Fibroblast of villous mesenchyme (primary cell): ENCODE results near the gene ZMYND10. TPM values are rescaled to one million over a fixed set of nuclear protein-coding genes. Genes with fewer than 3 reads are reported as not detected.

Experiments
- DNase-seq: peaks from one replicate; pipeline ENCODE4 v3.0.0-alpha.2; 2010; ENCODE audit warnings: low read depth
- H3K4me3 ChIP-seq: 2 replicates; pipeline ENCODE4 v1.5.1; 2011; ENCODE audit warnings: low read depth, mild to moderate bottlenecking, low read length
- total RNA-seq: library from RNA; depleted of rRNA; stranded (reverse); fragments of >200 nt; gene quantifications from 2 replicates; pipeline ENCODE4 v1.2.3, GENCODE V29; 2012
- TF ChIP-seq, protein P1 (sequence below): IDR thresholded peaks from 2 replicates; pipeline ENCODE4 v1.5.1; 2012; ENCODE audit warnings: low read depth, mild to moderate bottlenecking, low read length; ENCODE audit not compliant: insufficient read depth

Gene ZMYND10
- total RNA-seq, 1 donor: 1.3 TPM

DNA sequence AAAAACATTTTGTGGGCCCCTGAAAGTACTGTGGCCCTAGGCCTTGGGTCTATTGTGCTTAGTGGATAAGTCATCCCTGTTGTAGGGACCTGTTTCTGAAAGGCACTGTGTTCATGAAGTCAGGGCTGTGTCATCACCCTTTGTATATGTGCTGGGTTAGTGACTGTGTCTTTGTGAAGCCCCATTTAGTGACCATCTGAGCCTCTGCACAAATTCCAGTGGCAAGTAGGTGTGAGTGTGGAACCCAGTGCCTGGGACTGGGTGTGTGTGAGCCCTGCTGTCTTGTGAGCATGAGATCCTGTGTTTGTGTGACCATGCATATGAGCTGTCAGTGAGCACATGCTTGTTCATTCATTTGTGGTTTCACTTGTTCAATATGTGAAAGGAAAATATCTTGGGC lies 40.9 kb downstream of the ZMYND10 start:
- no peak for DNase-seq
- TF ChIP-seq, protein P1, sequence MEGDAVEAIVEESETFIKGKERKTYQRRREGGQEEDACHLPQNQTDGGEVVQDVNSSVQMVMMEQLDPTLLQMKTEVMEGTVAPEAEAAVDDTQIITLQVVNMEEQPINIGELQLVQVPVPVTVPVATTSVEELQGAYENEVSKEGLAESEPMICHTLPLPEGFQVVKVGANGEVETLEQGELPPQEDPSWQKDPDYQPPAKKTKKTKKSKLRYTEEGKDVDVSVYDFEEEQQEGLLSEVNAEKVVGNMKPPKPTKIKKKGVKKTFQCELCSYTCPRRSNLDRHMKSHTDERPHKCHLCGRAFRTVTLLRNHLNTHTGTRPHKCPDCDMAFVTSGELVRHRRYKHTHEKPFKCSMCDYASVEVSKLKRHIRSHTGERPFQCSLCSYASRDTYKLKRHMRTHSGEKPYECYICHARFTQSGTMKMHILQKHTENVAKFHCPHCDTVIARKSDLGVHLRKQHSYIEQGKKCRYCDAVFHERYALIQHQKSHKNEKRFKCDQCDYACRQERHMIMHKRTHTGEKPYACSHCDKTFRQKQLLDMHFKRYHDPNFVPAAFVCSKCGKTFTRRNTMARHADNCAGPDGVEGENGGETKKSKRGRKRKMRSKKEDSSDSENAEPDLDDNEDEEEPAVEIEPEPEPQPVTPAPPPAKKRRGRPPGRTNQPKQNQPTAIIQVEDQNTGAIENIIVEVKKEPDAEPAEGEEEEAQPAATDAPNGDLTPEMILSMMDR: no peak
- H3K4me3 ChIP-seq: no peak overlapping the region

- DNase-seq: peak; percentile 30
- H3K4me3 ChIP-seq: no peak within 1 kb of the TSS
- TF ChIP-seq, protein P1: peak; percentile 20
Observed at GRCh38 chr3:50303013-50303815, 42.3 kb downstream of the ZMYND10 start, which contains the start of gene HYAL1. HYAL1 (minus strand) TSS chr3:50303574; CDS start chr3:50302956, 618 bp downstream.

- no peak for DNase-seq
- no peak overlapping the region for H3K4me3 ChIP-seq
- TF ChIP-seq, protein P1: no peak
Observed at GRCh38 chr3:50302095-50303012, 43.2 kb downstream of the ZMYND10 start.

- TF ChIP-seq, protein P1: no peak
- DNase-seq: no peak
- no peak overlapping the region for H3K4me3 ChIP-seq
Observed at GRCh38 chr3:50300681-50301254, 44.8 kb downstream of the ZMYND10 start.

- H3K4me3 ChIP-seq: peak overlapping the region; percentile 58
- no peak for DNase-seq
- TF ChIP-seq, protein P1: no peak
Observed at GRCh38 chr3:50299929-50300680, 45.4 kb downstream of the ZMYND10 start.

DNA sequence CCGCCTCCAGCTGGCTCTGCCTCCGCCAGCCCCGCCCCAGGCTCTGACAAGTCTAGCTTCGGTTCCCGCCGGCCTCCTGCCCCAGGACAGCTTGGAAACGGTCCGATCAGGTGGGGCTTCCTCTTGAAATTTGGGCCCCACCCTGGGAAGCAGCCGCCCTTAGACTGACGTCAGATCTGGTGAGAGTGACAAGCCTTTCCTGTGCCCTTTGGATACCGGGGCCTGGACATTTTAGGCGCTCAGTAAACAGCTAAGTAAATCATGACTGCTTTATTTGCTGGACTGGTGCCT lies 45.9 kb downstream of the ZMYND10 start:
- TF ChIP-seq, protein P1: no peak
- DNase-seq: no peak
- peak overlapping the region; percentile 58 for H3K4me3 ChIP-seq
